Measurements from ENCODE around the gene PFKFB3.
A peak's percentile ranks its signal among the peaks of the same experiment; 100 is the strongest.

PFKFB3 gene

GRCh38 chr10:6239213-6239991, 36.7 kb downstream of the PFKFB3 start:
- DNase-seq = peak; percentile 41 to 44

DNA sequence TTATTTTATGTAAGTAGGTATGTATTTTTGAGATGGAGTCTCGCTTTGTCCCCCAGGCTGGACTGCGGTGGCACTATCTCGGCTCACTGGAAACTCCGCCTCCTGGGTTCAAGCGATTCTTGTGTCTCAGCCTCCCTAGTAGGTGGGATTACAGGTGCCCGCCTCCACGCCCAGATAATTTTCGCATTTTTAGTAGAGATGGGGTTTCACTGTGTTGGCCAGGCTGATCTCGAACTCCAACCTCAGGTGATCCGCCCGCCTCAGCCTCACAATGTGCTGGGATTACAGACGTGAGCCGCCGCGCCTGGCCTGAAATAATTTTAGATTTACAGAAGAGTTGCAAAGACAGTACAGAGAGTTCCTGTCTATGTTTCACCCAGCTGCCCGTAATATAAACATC, 37.5 kb downstream of the PFKFB3 start:
- no peak for DNase-seq

GRCh38 chr10:6242089-6242488, 39.4 kb downstream of the PFKFB3 start:
- DNase-seq = no peak

GRCh38 chr10:6244510-6244909, 41.8 kb downstream of the PFKFB3 start:
- no peak for DNase-seq

DNA sequence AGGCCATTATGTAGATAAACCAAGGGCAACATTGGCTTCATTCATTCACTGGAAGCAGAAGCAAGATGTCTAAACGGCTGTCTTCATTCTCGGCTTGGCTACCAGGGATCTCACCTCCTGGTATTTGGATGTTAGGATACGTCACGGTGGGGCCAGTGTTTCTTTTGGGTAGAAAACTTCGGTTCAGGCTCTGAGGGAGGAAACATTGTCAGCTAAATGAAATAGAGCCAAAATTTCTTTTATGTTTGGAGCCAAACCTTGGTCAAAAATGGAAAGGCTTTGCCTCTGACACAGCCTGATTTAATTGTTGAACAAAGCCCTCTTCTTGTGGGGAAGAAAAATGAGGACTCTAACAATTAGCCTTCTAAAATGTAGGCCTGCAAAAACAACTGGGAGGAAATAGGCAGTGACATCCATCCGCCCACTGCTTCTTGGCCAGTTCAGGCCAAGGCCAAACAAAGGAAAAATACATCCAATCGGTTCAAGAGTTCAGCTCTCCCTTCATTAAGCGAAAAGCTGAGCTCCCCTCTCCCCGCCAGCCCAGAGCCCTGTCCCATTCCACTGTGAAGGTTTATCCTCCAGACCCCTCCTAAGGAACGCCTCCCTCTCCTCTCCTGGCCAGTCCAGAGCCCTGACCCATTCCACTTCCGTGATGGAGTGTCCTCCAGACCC, 44.4 kb downstream of the PFKFB3 start:
- no peak for DNase-seq

DNA sequence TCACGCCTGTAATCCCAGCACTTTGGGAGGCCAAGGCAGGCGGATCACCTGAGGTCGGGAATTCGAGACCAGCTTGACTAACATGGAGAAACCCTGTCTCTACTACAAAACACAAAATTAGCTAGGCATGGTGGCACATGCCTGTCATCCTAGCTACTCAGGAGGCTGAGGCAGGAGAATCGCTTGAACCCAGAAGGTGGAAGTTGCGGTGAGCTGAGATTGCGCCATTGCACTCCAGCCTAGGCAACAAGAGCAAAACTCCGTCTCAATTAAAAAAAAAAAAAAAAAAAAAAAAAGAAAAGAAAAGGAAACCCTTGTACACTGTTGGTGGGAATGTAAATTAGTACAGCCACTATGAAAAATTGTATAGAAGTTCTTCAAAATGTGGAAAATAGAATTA, 46.2 kb downstream of the PFKFB3 start:
- peak; percentile 15 to 27 for DNase-seq

DNA sequence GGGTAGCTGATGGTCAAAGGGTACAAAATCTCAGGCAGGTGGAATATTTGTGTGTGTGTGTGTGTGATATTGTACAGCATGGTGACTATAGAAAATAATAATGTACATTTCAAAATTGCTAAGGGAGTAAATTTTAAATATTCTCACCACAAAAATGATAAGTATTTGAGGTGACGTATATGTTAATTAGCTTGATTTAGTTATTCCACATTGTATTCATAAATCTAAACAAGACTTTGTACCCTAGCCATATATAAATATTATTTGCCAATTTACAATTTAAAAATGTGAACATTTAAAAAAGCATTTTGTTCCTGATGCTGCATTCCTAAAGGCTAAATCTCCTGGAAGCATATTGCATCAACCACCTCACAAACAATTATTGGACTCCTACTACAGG, 47.0 kb downstream of the PFKFB3 start:
- DNase-seq = no peak

- no peak for DNase-seq
These were observed 48.0 kb downstream of the PFKFB3 start for GRCh38 chr10:6250745-6251144.

DNA sequence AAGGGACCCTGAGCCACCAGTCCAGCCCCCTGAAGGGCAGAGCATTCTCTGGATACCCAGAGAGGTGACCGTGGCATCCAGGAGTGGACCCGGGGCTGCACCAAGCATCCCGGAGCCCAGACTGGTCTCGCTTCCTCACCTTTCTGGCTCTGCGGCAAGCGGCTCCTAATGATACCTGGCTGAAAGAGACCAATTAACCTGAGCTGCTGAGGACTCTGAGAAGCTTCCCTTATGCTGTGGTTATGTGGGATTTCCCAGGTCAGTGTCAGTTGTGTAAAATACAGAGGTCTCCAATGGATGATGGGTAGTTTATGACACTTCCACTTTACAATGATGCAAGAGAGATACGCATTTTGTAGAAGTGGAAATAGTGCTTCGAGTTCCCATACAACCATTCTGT, 51.5 kb downstream of the PFKFB3 start:
- DNase-seq = peak; percentile 26 to 54

- no peak for DNase-seq
These were observed 52.9 kb downstream of the PFKFB3 start for GRCh38 chr10:6255548-6256061.

GRCh38 chr10:6256439-6256838, 53.7 kb downstream of the PFKFB3 start:
- no peak for DNase-seq

DNA sequence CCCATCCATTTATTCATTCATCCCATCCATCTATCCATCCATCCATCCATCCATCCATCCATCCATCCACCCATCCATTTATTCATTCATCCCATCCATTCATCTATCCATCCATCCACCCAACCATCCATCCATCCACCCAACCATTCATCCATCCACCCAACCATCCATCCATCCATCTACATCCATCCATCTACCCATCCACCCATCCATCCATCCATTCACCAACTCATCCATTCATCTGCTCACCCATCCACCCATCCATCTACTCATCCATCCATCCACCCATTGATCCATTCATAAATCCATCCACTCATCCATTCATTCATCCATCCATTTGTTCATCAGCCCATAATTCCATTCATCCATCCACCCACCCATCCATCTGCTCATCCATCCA, 56.4 kb downstream of the PFKFB3 start:
- DNase-seq = no peak

DNA sequence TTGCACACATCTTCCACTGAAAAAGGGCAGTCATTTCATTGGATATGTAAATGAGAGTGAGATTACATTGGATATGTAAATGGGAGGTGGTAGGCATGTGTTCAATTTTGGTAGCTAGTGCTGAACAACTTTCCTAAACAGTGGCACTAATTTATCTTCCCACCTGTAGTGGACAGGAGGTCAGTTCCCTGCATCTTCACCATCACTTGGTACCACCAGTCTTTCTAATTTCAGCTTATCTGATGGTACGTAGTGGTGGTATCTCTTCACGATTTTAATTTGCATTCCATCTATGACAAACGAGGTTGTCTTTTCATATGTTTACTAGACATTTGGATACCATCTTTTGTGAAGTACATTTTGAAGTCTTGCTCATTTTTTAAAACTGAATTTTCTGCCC, 58.1 kb downstream of the PFKFB3 start:
- DNase-seq = no peak

GRCh38 chr10:6267941-6268340, 65.2 kb downstream of the PFKFB3 start:
- no peak for DNase-seq

- DNase-seq = no peak
These were observed 66.7 kb downstream of the PFKFB3 start for GRCh38 chr10:6269432-6269831.

- no peak for DNase-seq
These were observed 67.5 kb downstream of the PFKFB3 start for GRCh38 chr10:6269953-6270867.

DNA sequence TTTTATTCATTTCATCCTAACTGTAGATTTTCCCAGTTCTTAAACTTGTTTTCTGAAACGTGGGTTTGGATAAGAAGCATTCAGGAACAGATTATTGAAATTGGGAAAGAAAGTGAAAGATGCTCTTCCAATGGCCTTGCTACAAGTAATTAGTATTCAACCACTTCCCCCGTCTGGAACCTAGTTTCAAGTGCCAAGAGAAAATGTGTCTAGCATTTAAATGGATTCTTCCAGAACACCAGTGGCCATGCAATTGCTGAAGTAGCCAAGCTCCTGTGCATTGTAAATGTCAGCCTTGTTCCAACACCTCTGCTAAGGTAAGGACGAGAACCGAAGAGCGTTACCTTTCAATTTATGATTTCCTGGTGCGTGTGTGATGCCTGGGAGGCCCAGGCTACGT, 68.2 kb downstream of the PFKFB3 start:
- no peak for DNase-seq

DNA sequence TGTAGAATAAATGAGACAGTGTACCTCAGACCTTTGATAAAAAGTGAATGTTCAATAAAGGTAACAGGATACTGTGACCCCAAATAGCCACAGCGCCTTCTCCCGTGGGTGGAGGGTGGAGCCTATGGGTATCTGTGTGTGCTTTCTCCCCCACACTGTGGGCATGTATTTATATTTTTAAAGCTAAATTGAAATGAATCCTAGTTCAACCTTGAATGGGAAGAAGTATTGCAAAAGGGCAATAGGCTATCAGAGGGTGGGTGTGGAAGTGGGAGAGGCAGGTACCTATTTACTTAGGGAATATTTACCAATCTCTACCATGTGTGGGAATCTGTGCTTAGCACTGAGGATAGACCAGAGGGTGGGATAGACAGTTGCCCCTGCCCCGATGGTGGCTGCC, 68.9 kb downstream of the PFKFB3 start:
- no peak for DNase-seq

DNA sequence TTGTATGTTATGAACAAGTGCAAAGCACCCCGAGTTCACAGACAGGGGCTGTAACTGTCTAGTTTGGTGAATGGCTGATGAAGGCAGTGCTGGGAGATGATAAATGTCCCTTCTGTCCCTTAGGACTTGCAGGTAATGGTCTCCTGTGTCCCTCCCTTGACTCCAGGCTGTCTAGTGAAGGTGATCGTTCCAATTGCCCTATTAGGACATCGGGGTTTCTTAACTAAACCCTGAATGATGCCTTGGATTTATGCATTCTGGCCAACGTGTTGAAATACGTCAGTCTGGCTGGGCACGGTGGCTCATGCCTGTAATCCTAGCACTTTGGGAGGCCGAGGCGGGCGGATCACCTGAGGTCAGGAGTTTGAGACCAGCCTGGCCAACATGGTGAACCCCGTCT, 69.4 kb downstream of the PFKFB3 start:
- no peak for DNase-seq

- no peak for DNase-seq
These were observed 70.6 kb downstream of the PFKFB3 start for GRCh38 chr10:6273351-6273750.

GRCh38 chr10:6274040-6274439, 71.3 kb downstream of the PFKFB3 start:
- DNase-seq = no peak

GRCh38 chr10:6274484-6274883, 71.8 kb downstream of the PFKFB3 start:
- DNase-seq = no peak

Data from inflammatory macrophage (primary cell).